Effector CD8-positive, alpha-beta T cell (primary cell): ENCODE measurements around the gene ST7L.

ENCODE experiments used
- DNase-seq: peaks from one replicate; lab custom pipeline; 2025; lab: John Stamatoyannopoulos, UW

ST7L gene

GRCh38 chr1:112618114-112618720 is 724 bp downstream of the ST7L start:
- DNase-seq: no peak

GRCh38 chr1:112614460-112615065 is 4.4 kb downstream of the ST7L start:
- DNase-seq: no peak

GRCh38 chr1:112605633-112606327 is 13.2 kb downstream of the ST7L start:
- no peak for DNase-seq

GRCh38 chr1:112603541-112603940 is 15.4 kb downstream of the ST7L start:
- no peak for DNase-seq

GRCh38 chr1:112603012-112603411 is 15.9 kb downstream of the ST7L start:
- no peak for DNase-seq

- DNase-seq: no peak
These were observed 19.5 kb downstream of the ST7L start for GRCh38 chr1:112599477-112599876.

GRCh38 chr1:112594208-112594876 is 24.6 kb downstream of the ST7L start:
- no peak for DNase-seq

GRCh38 chr1:112589766-112590165 is 29.2 kb downstream of the ST7L start:
- no peak for DNase-seq

- DNase-seq: no peak
These were observed 35.6 kb downstream of the ST7L start for GRCh38 chr1:112583366-112583765.

- DNase-seq: no peak
These were observed 37.3 kb downstream of the ST7L start for GRCh38 chr1:112581586-112582192.

GRCh38 chr1:112579801-112580510 is 39.0 kb downstream of the ST7L start:
- no peak for DNase-seq

- no peak for DNase-seq
These were observed 42.7 kb downstream of the ST7L start for GRCh38 chr1:112576240-112576639.

GRCh38 chr1:112575154-112575804 is 43.7 kb downstream of the ST7L start:
- DNase-seq: no peak

- no peak for DNase-seq
These were observed 53.1 kb downstream of the ST7L start for GRCh38 chr1:112565800-112566199.

- no peak for DNase-seq
These were observed 54.9 kb downstream of the ST7L start for GRCh38 chr1:112564081-112564480.

- DNase-seq: no peak
These were observed 55.6 kb downstream of the ST7L start for GRCh38 chr1:112563341-112563740.

GRCh38 chr1:112558634-112559033 is 60.3 kb downstream of the ST7L start:
- no peak for DNase-seq

- no peak for DNase-seq
These were observed 61.6 kb downstream of the ST7L start for GRCh38 chr1:112557385-112557784.

GRCh38 chr1:112554411-112554810 is 64.5 kb downstream of the ST7L start:
- no peak for DNase-seq

- no peak for DNase-seq
These were observed 69.4 kb downstream of the ST7L start for GRCh38 chr1:112549590-112549989.

GRCh38 chr1:112548547-112548946 is 70.4 kb downstream of the ST7L start:
- DNase-seq: no peak
